ENCODE data around the gene LARGE1. TPM values are rescaled to one million over a fixed set of nuclear protein-coding genes. Genes with fewer than 3 reads are reported as not detected.

The LARGE1 gene
- polyA plus RNA-seq, 3 donors: 0.05 to 0.13 TPM; not detected in 1

DNA sequence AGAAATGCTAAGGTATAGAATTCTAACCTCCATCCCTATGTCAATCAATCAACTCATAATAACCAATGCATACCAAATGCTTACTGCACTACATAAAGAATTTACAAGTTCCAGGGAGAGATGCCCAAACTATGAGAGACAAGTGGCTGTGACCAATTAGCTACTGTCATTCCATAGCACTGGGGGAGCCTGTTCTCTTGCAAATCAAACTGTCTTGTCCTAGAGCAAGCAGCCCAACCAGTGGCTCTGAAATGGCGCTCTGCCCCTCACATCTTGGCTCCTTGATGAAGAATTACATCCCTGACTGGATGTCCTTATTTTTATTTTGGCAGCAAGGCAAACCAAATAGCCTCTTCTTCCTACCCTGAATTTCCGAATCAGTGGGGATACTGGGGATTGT, 589.7 kb downstream of the LARGE1 start:
- Histone ChIP-seq H3K4me3 (replicated peaks in 1 of 3; ENCODE audit: low read depth in 2 of 3, low read length in 3 of 3) (no peak overlapping the region), H3K36me3 (replicated peaks in 1 of 2; ENCODE audit: control insufficient read depth in 1 of 2, insufficient read depth in 2 of 2, low read length in 2 of 2) (no peaks in the 10 kb centered on the region), H3K4me1 (ENCODE audit: control insufficient read depth in 1 of 2, insufficient read depth in 2 of 2, low read length in 2 of 2) (no peaks in the 10 kb centered on the region), H3K9ac (ENCODE audit: insufficient read depth, low read length, poor library complexity, severe bottlenecking) (no peak overlapping the region), H3K27me3 (ENCODE audit: control insufficient read depth in 2 of 2, insufficient read depth in 2 of 2, low read length in 2 of 2) (no peaks in the 10 kb centered on the region), H3K9me3 (replicated peaks in 1 of 2; ENCODE audit: control insufficient read depth in 1 of 2, insufficient read depth in 1 of 2, low read length in 2 of 2) (no peaks in the 10 kb centered on the region), H2AFZ (ENCODE audit: insufficient read depth, low read depth, low read length, poor library complexity, severe bottlenecking) (no peak overlapping the region), H4K20me1 (ENCODE audit: insufficient read depth, low read length) (no peaks in the 10 kb centered on the region), H3K27ac (ENCODE audit: low read depth in 1 of 2, low read length in 2 of 2) (no peak overlapping the region), H3K79me2 (ENCODE audit: insufficient read depth, low read length) (no peaks in the 10 kb centered on the region), H3K4me2 (replicated peaks; ENCODE audit: extremely low read depth, low read length, poor library complexity, severe bottlenecking) (no peak overlapping the region)
- no peak for DNase-seq
- Mint-ChIP-seq H3K36me3 (no peaks in the 10 kb centered on the region), H3K27ac (no peak overlapping the region), H3K4me3 (no peak overlapping the region), H3K27me3 (ENCODE audit: low read depth in 3 of 3) (no peaks in the 10 kb centered on the region), H3K9me3 (peaks cover 0 to 15% (median 4%) of the 10 kb centered on the region in 7 donors), H3K4me1 (no peaks in the 10 kb centered on the region)
- no peak for TF ChIP-seq CTCF (IDR thresholded peaks at IDR 0.05)
- intact Hi-C loops (cut with micrococcal nuclease): no loop called here
- 83% methylated on average over 1 of the region's 2 CpGs for WGBS (ENCODE audit: insufficient coverage)

GRCh38 chr22:33329398-33329797, 590.9 kb downstream of the LARGE1 start:
- no peaks in the 10 kb centered on the region for H3K9me3 ChIP-seq (replicated peaks in 1 of 2; ENCODE audit: control insufficient read depth in 1 of 2, insufficient read depth in 1 of 2, low read length in 2 of 2)
- H3K4me2 ChIP-seq (replicated peaks; ENCODE audit: extremely low read depth, low read length, poor library complexity, severe bottlenecking): no peak overlapping the region
- H4K20me1 ChIP-seq (ENCODE audit: insufficient read depth, low read length): no peaks in the 10 kb centered on the region
- no peak overlapping the region for H3K27ac ChIP-seq (ENCODE audit: low read depth in 1 of 2, low read length in 2 of 2)
- no peak overlapping the region for H3K9ac ChIP-seq (ENCODE audit: insufficient read depth, low read length, poor library complexity, severe bottlenecking)
- H3K4me3 ChIP-seq (replicated peaks in 1 of 3; ENCODE audit: low read depth in 2 of 3, low read length in 3 of 3): no peak overlapping the region
- no peak for DNase-seq
- H3K4me1 ChIP-seq (ENCODE audit: control insufficient read depth in 1 of 2, insufficient read depth in 2 of 2, low read length in 2 of 2): no peaks in the 10 kb centered on the region
- intact Hi-C loops (cut with micrococcal nuclease): no loop called here
- Mint-ChIP-seq H3K27ac (no peak overlapping the region), H3K9me3 (peaks cover 0 to 14% (median 4%) of the 10 kb centered on the region in 7 donors), H3K4me3 (no peak overlapping the region), H3K27me3 (ENCODE audit: low read depth in 3 of 3) (no peaks in the 10 kb centered on the region), H3K4me1 (no peaks in the 10 kb centered on the region), H3K36me3 (no peaks in the 10 kb centered on the region)
- TF ChIP-seq CTCF (IDR thresholded peaks at IDR 0.05): no peak
- no peaks in the 10 kb centered on the region for H3K79me2 ChIP-seq (ENCODE audit: insufficient read depth, low read length)
- no peaks in the 10 kb centered on the region for H3K36me3 ChIP-seq (replicated peaks in 1 of 2; ENCODE audit: control insufficient read depth in 1 of 2, insufficient read depth in 2 of 2, low read length in 2 of 2)
- H2AFZ ChIP-seq (ENCODE audit: insufficient read depth, low read depth, low read length, poor library complexity, severe bottlenecking): no peak overlapping the region
- no peaks in the 10 kb centered on the region for H3K27me3 ChIP-seq (ENCODE audit: control insufficient read depth in 2 of 2, insufficient read depth in 2 of 2, low read length in 2 of 2)
- no CpG with 5 or more reads among the region's 3 CpGs for WGBS (ENCODE audit: insufficient coverage)
